HAP-1 (cell line): Measurements from ENCODE around the gene CD84.
"Not testable (repeated sequence)": the region's sequence is repeated elsewhere in the genome, so short reads cannot be mapped to it uniquely, and the experiment has no call there.

Source experiments
- DNase-seq, 2 experiments: peaks; one replicate each; pipeline ENCODE4 v3.0.0-alpha.2; 2016 to 2020; ENCODE audit warnings: low spot score in 2 of 2
- H3K27me3 ChIP-seq: fragments of 250-450 bp; sonication (Bioruptor Pico); 2 replicates; pipeline ENCODE4 v1.5.1; 2020; ENCODE audit warnings: low read depth, mild to moderate bottlenecking, moderate library complexity
- H3K36me3 ChIP-seq: fragments of 250-450 bp; sonication (Bioruptor Pico); replicated peaks from 2 replicates; pipeline ENCODE4 v1.5.1; 2020; ENCODE audit warnings: mild to moderate bottlenecking
- H3K4me1 ChIP-seq: fragments of 250-450 bp; sonication (Bioruptor Pico); 2 replicates; pipeline ENCODE4 v1.5.1; 2020; ENCODE audit warnings: mild to moderate bottlenecking
- H3K4me3 ChIP-seq: fragments of 250-450 bp; sonication (Bioruptor Pico); 2 replicates; pipeline ENCODE4 v1.5.1; 2020; ENCODE audit warnings: mild to moderate bottlenecking, moderate library complexity
- H3K9me3 ChIP-seq: fragments of 250-450 bp; sonication (Bioruptor Pico); 2 replicates; pipeline ENCODE4 v1.5.1; 2020; ENCODE audit warnings: mild to moderate bottlenecking, moderate library complexity
- in situ Hi-C: fragments of 300-500 bp; cut with MboI; formaldehyde crosslinking; loops from 3 replicates; pipeline ENCODE4 v1.14.3; 2020; ENCODE audit warnings: low sequenced_read_pairs, inconsistent platforms, mixed read lengths

CD84 gene

GRCh38 chr1:160576390-160576789, 2.9 kb downstream of the CD84 start:
- DNase-seq, result no peak
- in situ Hi-C loops, result no loop called here
- no peak overlapping the region for H3K4me3 ChIP-seq
- H3K9me3 ChIP-seq, result no peaks in the 10 kb centered on the region
- H3K27me3 ChIP-seq, result peaks cover 3% of the 10 kb centered on the region; the same call in 1 of the 2 replicates
- H3K36me3 ChIP-seq, result no peaks in the 10 kb centered on the region
- peaks cover 3% of the 10 kb centered on the region; the same call in 1 of the 2 replicates for H3K4me1 ChIP-seq

GRCh38 chr1:160575112-160575664, 4.1 kb downstream of the CD84 start:
- Histone ChIP-seq H3K9me3 (no peaks in the 10 kb centered on the region), H3K27me3 (peaks cover 3% of the 10 kb centered on the region; the same call in 1 of the 2 replicates), H3K4me1 (peaks cover 3% of the 10 kb centered on the region; the same call in 1 of the 2 replicates), H3K4me3 (no peak overlapping the region), H3K36me3 (no peaks in the 10 kb centered on the region)
- DNase-seq, result no peak
- in situ Hi-C loops, result no loop called here

DNA sequence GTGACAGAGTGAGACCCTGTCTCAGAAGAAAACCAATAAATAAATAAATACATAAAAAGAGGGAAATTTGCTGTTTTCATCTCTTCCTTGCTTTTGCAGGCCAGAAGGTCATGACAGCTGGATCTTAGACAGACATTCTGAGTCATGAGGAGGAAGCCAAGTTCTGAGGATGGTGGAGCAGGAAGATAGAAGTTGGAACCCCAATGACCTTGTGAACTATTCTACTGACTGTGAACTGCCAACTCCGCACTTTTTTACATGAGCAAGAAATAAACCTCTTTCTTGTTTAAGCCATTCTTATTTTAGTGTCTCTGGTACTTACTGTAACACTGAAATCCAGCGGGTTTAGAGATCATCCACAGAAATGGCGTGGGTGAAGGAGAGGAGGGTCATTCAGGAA, 8.5 kb downstream of the CD84 start:
- no peak for DNase-seq
- H3K4me1 ChIP-seq, result no peaks in the 10 kb centered on the region
- in situ Hi-C loops, result no loop called here
- H3K9me3 ChIP-seq, result no peaks in the 10 kb centered on the region
- H3K27me3 ChIP-seq, result no peaks in the 10 kb centered on the region
- no peak overlapping the region for H3K4me3 ChIP-seq
- no peaks in the 10 kb centered on the region for H3K36me3 ChIP-seq

DNA sequence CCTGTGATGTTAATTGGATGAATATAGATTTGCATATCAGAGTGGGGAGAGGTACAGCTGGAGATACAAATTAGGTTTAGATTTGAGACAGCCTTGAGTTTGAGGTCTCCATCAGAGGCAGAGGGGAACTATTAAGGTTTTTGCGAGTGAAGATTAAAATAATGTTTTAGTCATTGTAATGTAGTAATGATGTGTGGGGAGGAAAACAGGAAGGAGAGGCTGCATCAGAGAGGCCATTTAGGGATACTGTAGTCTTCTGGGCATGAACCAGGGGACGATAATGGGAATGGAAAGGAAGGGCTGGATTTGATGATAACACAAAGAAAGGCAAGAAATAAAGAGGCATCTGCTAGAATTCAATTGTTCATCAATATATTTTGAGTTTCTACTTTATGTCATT, 9.5 kb downstream of the CD84 start:
- in situ Hi-C loops, result no loop called here
- Histone ChIP-seq H3K27me3 (no peaks in the 10 kb centered on the region), H3K4me3 (no peak overlapping the region), H3K9me3 (no peaks in the 10 kb centered on the region), H3K4me1 (no peaks in the 10 kb centered on the region), H3K36me3 (no peaks in the 10 kb centered on the region)
- DNase-seq, result no peak

DNA sequence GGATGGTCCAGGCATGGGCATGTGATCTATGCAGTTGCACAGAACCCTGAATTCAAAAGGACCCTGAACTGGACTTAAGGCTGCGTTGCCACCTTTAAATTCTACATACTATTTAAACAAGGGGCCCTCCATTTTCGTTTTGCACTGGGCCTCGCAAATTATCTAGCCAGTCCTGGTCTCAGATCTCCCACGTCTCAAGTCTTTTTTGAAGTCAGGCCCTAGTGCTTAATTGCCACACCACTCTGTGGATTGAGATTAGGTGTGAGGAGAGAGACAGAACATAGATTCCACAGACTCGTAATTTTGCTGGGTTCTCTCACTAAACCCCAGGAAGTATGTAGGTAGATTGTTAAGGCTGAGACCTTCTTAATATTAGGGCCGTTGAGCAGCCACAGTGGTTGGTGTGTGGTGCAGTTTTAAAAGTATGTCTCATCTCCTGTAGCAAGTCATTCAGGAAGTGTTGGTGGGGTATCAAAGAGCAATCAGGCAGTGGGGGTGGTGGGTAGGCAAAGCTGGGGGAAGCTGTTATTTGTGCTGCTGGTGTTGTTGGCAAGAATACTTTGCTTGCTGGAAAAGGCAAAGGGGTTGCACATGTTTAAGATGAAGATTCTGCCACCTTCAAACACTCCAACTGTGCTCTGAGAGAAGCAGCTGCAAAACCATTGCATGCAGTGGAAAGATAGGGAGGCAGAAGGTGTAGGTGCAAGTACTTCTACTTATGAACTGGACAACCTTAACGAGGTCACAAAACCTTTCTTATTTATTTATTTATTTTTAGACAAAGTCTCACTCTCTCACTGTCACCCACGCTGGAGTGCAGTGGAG, 11.2 kb downstream of the CD84 start:
- Histone ChIP-seq H3K27me3 (no peaks in the 10 kb centered on the region), H3K9me3 (no peaks in the 10 kb centered on the region), H3K4me3 (no peak overlapping the region), H3K36me3 (no peaks in the 10 kb centered on the region), H3K4me1 (no peaks in the 10 kb centered on the region)
- in situ Hi-C loops, result no loop called here
- DNase-seq, result no peak

DNA sequence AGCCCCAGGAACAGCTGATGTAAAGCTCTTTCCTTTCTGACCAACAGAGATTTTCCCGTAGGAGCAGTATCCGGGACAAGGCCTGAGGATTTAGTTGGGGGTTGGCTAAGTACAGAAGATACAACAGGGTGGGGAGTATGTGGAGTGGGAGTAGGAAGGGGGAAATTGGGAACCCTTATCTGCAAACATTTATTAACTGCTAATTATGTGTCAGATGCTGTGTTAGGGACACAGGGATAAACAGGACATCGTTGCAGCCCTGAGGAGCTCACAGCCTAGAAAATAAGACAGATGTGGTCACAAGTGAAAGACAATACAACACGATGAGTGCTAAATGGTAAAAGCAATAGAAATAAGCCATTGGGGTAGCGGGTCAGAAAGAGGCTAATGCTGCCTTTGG, 12.0 kb downstream of the CD84 start:
- H3K4me3 ChIP-seq, result no peak overlapping the region
- H3K27me3 ChIP-seq, result no peaks in the 10 kb centered on the region
- in situ Hi-C loops, result no loop called here
- no peaks in the 10 kb centered on the region for H3K9me3 ChIP-seq
- H3K4me1 ChIP-seq, result no peaks in the 10 kb centered on the region
- H3K36me3 ChIP-seq, result no peaks in the 10 kb centered on the region
- DNase-seq, result no peak

DNA sequence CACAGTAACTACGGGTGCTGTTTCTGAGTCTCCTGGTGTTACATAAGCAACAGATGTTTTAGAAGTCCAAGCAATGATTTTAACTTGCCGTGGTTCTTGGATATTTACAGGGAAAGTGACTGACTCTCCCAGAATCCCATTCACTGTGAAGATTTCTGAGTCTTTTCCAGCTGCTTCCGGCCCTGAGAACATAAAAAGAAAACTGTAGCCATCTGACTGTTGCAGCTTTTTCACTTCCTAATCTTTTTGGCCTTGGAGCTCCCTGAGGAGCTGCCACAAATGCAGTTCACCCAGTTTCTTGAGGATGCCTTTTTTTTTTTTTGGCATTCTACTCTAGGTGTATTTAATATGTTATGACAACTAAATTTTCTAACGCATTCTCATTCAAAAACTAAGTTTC, 13.7 kb downstream of the CD84 start:
- no peaks in the 10 kb centered on the region for H3K36me3 ChIP-seq
- no peak for DNase-seq

DNA sequence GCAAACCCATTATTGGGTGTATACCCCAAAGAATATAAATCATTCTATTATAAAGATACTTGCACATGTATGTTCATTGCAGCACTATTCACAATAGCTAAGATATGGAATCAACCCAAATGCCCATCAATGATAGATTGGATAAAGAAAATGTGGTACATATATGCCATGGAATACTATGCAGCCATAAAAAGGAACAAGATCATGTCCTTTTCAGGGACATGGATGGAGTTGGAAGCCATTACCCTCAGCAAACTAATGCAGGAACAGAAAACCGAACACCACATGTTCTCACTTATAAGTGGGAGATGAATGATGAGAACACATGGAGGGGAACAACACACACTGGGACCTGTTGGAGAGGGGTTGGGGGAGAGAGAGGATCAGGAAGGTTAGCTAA, 16.1 kb downstream of the CD84 start:
- H3K36me3 ChIP-seq, H3K27me3 ChIP-seq, H3K4me1 ChIP-seq, DNase-seq, in situ Hi-C loops, H3K9me3 ChIP-seq, H3K4me3 ChIP-seq: not testable (repeated sequence)

More for the DNA sequence above, 13.7 kb downstream of the CD84 start:
- in situ Hi-C loops, result no loop called here
- Histone ChIP-seq H3K9me3 (no peaks in the 10 kb centered on the region), H3K4me1 (no peaks in the 10 kb centered on the region), H3K27me3 (no peaks in the 10 kb centered on the region), H3K4me3 (no peak overlapping the region)

DNA sequence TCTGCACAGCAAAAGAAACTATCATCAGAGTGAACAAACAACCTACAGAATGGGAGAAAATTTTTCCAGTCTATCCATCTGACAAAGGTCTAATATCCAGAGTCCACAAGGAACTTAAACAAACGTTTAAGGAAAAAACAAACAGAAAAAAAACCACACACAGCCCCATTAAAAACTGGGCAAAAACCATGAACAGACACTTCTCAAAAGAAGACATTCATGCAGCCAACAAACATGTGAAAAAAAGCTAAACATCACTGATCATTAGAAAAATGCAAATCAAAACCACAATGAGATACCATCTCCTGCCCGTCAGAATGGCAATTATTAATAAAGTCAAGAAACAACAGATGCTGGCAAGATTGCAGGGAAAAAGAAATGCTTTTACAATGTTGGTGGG, 16.6 kb downstream of the CD84 start:
- H3K36me3 ChIP-seq, in situ Hi-C loops, H3K4me3 ChIP-seq, H3K4me1 ChIP-seq, H3K27me3 ChIP-seq, H3K9me3 ChIP-seq, DNase-seq: not testable (repeated sequence)

DNA sequence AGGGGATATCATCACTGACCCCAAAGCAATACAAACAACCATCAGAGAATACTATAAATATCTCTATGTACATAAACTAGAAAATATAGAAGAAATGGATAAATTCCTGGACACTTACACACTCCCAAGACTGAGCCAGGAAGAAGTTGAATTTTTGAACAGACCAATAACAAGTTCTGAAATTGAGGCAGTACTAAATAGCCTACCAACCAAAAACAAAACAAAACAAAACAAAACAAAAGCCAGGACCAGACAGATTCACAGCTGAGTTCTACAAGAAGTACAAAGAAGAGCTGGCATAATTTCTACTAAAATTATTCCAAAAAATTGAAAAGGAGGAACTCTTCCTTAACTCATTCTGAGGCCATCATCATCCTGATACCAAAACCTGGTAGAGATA, 18.5 kb downstream of the CD84 start:
- H3K36me3 ChIP-seq, result no peaks in the 10 kb centered on the region
- no peak for DNase-seq
- in situ Hi-C loops, result no loop called here
- H3K4me1 ChIP-seq, result no peaks in the 10 kb centered on the region
- no peaks in the 10 kb centered on the region for H3K9me3 ChIP-seq
- H3K27me3 ChIP-seq, result 0 out of 2 replicates have a peak, but pooled peaks cover 2% of the 10 kb centered on the region
- H3K4me3 ChIP-seq, result no peak overlapping the region

DNA sequence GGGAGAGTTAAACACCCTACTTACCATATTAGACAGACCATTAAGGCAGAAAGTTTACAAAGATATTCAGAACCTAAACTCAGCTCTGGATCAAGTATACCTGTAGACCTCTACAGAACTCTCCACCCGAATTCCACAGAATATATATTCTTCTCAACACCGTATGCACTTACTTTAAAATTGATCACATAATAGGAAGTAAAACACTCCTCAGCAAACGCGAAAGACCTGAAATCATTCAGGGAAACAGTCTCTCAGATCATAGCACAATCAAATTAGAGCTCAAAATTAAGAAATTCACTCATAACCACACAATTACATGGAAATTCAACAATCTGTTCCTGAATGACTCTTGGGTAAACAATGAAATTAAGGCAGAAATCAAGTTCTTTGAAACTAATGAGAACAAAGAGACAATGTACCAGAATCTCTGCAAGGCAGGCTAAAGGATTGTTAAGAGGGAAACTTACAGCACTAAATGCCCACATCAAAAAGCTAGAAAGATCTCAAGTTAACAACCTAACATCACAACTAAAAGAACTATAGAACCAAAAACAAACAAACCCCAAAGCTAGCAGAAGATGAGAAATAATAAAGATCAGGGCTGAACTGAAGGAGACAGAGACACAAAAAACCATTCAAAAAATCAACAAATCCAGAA, 19.1 kb downstream of the CD84 start:
- in situ Hi-C loops, result no loop called here

GRCh38 chr1:160559437-160559836, 19.9 kb downstream of the CD84 start:
- DNase-seq, H3K9me3 ChIP-seq, in situ Hi-C loops, H3K4me3 ChIP-seq, H3K27me3 ChIP-seq, H3K4me1 ChIP-seq, H3K36me3 ChIP-seq: not testable (repeated sequence)

More for the DNA sequence above, 19.1 kb downstream of the CD84 start:
- H3K4me3 ChIP-seq, result no peak overlapping the region
- H3K4me1 ChIP-seq, result no peaks in the 10 kb centered on the region
- no peak for DNase-seq
- H3K9me3 ChIP-seq, result no peaks in the 10 kb centered on the region
- H3K27me3 ChIP-seq, result 0 out of 2 replicates have a peak, but pooled peaks cover 2% of the 10 kb centered on the region
- no peaks in the 10 kb centered on the region for H3K36me3 ChIP-seq

GRCh38 chr1:160558660-160559380, 20.5 kb downstream of the CD84 start:
- Histone ChIP-seq H3K27me3 (0 out of 2 replicates have a peak, but pooled peaks cover 2% of the 10 kb centered on the region), H3K4me1 (no peaks in the 10 kb centered on the region), H3K36me3 (no peaks in the 10 kb centered on the region), H3K4me3 (no peak overlapping the region), H3K9me3 (no peaks in the 10 kb centered on the region)
- DNase-seq, result no peak
- in situ Hi-C loops, result no loop called here
